NCI-H2196 treated with DMSO at 0.1 percent for 48 hours (cell line): ENCODE results near the gene AMBRA1.

Experiments used
- DNase-seq: peaks from one replicate; lab custom pipeline; 2025; ENCODE audit not compliant: unreplicated experiment; lab: John Stamatoyannopoulos, UW

AMBRA1 gene

GRCh38 chr11:46445192-46445919 lies 148.5 kb downstream of the AMBRA1 start:
- no peak for DNase-seq

GRCh38 chr11:46444305-46444704 lies 149.5 kb downstream of the AMBRA1 start:
- DNase-seq = no peak

- no peak for DNase-seq
These were observed 155.6 kb downstream of the AMBRA1 start for GRCh38 chr11:46438211-46438610.

- DNase-seq = no peak
These were observed 156.6 kb downstream of the AMBRA1 start for GRCh38 chr11:46437122-46437689.

GRCh38 chr11:46436113-46436512 lies 157.7 kb downstream of the AMBRA1 start:
- DNase-seq = no peak

DNA sequence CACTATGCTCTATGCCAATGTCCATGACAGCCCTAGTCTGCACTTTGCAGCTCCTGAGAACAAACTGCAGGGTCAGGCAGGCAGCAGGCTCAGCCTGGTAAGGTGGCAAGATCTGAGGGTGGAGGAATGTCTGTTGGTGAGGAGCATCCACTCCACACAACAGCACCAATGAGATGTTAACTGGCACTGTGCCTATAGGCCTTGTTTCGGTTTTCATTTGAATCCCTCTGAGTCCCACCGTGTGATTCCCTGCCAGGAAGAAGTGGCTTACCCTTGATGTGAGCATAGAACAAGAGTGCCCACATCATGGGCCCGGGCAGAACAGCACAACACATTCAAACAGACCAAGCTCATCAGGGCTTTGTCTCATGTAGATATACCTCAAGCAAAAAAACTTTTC lies 158.1 kb downstream of the AMBRA1 start:
- DNase-seq = no peak

- DNase-seq = no peak
These were observed 162.6 kb downstream of the AMBRA1 start for GRCh38 chr11:46431211-46431610.

DNA sequence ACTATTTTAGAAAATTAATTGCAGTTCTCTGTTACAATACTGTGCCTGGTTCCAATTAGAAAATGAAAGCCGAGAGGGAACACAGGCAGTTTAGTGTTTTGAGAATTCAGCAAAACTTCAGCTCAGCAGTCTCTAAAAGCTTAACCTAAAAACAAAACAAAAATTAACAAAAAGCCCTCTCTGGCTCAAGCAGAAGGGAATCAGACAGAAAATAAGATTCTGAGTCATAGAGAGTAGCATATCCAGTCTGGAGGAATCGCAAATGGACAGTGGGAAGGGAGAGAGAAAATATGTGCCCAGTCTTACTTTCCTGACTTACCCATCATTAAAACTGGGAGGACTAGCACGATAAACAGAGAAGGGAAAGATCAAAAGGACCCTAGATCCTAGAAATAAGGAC lies 164.1 kb downstream of the AMBRA1 start:
- no peak for DNase-seq

GRCh38 chr11:46427364-46427763 lies 166.5 kb downstream of the AMBRA1 start:
- DNase-seq = no peak

DNA sequence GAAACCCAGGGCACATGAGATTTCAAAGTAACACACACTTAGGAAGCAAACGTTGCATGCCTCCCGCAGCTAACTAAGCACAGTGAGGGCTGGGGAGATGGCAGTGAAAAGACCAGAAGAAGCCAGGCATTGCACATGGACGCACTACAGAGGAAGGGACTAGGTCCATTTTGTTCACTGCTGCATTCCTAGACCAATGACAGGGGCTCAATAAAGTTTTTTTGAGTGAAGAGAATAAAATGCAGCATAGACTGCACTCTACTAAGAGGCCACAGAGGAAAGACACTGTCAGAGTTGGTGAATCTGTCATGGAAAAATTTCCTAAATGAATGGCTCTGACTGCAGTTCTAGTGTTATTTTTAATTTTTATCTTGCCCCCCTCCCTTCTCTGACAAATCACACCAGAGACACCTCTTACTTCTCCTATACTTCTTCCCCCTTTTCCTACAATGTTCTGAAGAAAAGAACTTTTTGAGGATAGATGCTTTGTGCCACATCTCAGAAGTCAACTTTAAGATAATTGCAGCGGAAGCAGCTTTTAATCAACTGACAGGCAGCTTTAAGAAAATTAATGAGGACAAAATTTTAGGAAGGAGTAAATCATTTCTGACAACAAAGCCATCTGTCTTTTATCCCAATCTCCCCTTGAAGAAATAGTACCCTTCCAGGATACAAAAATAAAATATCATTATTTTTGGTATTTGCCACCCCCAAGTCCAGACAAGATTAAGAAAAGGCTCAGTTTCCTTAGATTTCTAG lies 167.4 kb downstream of the AMBRA1 start:
- no peak for DNase-seq

GRCh38 chr11:46422588-46422987 lies 171.2 kb downstream of the AMBRA1 start:
- no peak for DNase-seq

DNA sequence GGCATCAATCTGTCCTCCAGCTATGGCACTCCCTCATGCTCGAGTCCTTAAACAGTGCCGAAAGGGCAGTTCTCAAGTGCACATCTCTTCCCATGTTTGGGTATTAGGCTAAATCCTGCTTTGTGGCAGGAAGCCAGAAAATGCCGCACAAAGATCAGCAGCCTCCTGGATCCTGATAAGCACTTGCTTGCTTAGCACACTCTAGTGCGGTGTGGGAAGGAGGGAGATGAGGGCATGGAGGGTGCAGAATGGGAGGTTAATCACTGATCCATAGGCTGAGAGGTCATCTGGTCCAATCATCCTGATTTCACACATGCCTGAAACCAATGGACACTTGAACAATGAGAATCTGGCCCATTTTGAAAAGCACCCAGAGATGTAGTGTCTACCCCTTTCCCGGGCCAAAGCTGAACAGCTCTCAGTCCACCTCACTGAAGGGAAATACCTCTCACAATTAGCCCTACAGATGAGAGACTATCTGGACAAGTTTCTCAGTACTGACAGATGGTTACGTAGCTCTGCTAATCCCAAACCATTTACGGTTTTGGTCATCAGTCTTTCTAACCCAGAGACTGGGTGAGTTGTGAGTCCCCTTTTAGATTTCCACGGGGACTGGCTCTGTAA lies 172.5 kb downstream of the AMBRA1 start:
- no peak for DNase-seq

GRCh38 chr11:46420513-46420912 lies 173.3 kb downstream of the AMBRA1 start:
- DNase-seq = no peak

DNA sequence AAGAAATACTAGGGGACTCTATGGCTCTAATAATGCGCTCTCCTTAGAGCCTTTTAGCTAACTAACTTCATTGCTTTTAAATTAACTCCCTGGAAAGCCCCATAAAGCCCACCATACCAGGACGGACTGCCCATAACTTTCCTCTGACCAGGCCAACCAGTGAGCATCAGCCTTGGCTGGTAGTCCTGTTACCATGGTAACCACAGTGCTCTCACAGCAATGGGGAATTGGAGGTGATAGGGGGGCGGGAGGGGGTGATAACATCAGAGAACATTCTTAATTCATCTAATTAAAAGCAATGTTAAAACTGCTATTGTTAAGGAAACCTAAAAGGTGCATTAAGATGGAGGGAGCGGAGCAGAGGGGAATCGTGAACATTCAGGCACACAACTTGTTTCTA lies 175.1 kb downstream of the AMBRA1 start:
- no peak for DNase-seq

DNA sequence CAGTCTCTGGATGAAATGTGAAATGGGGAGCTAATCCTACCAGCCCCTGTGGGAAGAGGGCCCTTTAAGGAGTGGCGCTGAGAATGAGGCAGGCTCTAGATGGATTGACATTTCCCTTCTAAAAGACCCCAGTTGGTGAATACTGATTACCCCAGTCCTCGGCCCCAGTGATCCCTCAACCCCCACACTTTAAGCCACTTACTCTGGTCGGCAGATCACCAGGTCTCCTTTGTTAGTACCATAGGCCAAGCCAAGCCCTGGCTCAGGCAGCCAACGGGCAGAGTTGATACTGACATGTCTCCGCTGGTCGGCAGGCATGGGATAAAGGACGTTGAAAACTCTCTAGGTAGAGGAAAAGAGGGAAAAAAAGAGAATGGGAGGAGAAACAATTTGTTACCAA lies 176.1 kb downstream of the AMBRA1 start:
- DNase-seq = no peak

DNA sequence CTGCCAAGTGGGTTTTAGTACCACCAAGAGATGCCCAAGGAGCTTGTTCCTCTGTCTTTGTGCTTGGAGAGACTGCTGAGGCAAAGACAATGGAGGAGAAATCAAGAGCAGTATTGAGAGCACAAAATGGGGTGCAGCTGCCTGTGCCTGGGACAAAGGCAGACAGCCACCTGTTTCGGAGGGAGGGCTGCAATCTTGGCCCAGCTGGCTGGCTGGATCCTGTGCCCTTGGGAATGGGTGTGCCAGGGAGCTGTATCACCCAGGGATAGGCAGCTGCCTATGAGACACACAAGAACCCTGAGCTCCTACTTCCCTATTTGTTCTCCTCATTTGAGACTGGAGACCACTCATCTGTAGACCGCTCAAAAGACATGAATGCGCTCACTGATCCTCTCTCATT lies 178.9 kb downstream of the AMBRA1 start:
- DNase-seq = peak; percentile 47

GRCh38 chr11:46414466-46414796 lies 179.4 kb downstream of the AMBRA1 start:
- DNase-seq = peak; percentile 67

- DNase-seq = peak; percentile 68
These were observed 179.9 kb downstream of the AMBRA1 start for GRCh38 chr11:46413760-46414465.

GRCh38 chr11:46410021-46410420 lies 183.8 kb downstream of the AMBRA1 start:
- peak; percentile 31 for DNase-seq

- DNase-seq = no peak
These were observed 185.3 kb downstream of the AMBRA1 start for GRCh38 chr11:46408407-46408986.

DNA sequence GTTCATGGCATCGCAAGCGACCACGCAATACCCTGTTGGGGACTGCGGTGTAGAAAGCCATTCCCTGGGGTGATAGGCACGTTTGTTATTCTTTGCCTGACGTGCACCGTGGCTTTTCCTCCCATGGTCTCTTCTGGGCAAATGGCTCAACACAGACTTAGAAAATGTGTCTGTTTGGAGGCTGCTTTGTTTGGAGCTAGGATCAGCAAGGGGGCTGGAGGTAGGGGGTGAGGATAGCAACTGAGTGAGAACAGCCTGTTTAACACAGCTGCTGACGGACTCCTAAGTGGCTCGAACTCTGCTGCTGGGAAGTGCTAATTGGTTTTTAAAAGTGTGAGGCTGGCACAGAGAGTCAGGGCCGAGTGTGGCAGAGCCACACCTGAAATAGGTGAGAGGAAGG lies 186.2 kb downstream of the AMBRA1 start:
- DNase-seq = no peak
